H9 (cell line): ENCODE measurements around the gene SPNS3. TPM values are rescaled to one million over a fixed set of nuclear protein-coding genes. Genes with fewer than 3 reads are reported as not detected.

Source experiments
- DNase-seq: peaks from one replicate; pipeline ENCODE4 v3.0.0-alpha.2; 2017
- H2AFZ ChIP-seq: one replicate; pipeline ENCODE4 v1.6.1; 2013; ENCODE audit warnings: mild to moderate bottlenecking, low read length, control low read depth, moderate library complexity
- H2AK5ac ChIP-seq: 2 replicates; pipeline ENCODE4 v1.6.1; 2013; ENCODE audit warnings: low read length, control low read depth, mixed read lengths; ENCODE audit not compliant: insufficient read length
- H2BK120ac ChIP-seq: one replicate; pipeline ENCODE4 v1.6.1; 2013; ENCODE audit warnings: low read depth, mild to moderate bottlenecking, low read length, control low read depth, inconsistent platforms; ENCODE audit not compliant: poor library complexity, severe bottlenecking
- H2BK12ac ChIP-seq: 2 replicates; pipeline ENCODE4 v1.6.1; 2013; ENCODE audit warnings: low read length, control low read depth, mixed read lengths, low read depth; ENCODE audit not compliant: insufficient read length
- H2BK15ac ChIP-seq: 2 replicates; pipeline ENCODE4 v1.6.1; 2013; ENCODE audit warnings: low read depth, low read length, control low read depth
- H2BK20ac ChIP-seq: one replicate; pipeline ENCODE4 v1.6.1; 2013; ENCODE audit warnings: low read depth, mild to moderate bottlenecking, low read length, control low read depth, inconsistent platforms; ENCODE audit not compliant: poor library complexity, severe bottlenecking
- H2BK5ac ChIP-seq: 2 replicates; pipeline ENCODE4 v1.6.1; 2013; ENCODE audit warnings: low read length, control low read depth, mixed read lengths; ENCODE audit not compliant: insufficient read length
- H3K14ac ChIP-seq: 2 replicates; pipeline ENCODE4 v1.6.1; 2013; ENCODE audit warnings: low read length, control low read depth; ENCODE audit not compliant: insufficient read depth
- H3K18ac ChIP-seq: 2 replicates; pipeline ENCODE4 v1.6.1; 2013; ENCODE audit warnings: low read depth, mild to moderate bottlenecking, mixed read lengths, low read length, control low read depth; ENCODE audit not compliant: insufficient read length
- H3K23ac ChIP-seq: 2 replicates; pipeline ENCODE4 v1.6.1; 2013; ENCODE audit warnings: low read length, control low read depth, mixed read lengths, low read depth; ENCODE audit not compliant: insufficient read length
- H3K23me2 ChIP-seq: 2 replicates; pipeline ENCODE4 v1.6.1; 2013; ENCODE audit warnings: low read depth, mild to moderate bottlenecking, mixed read lengths, low read length, control low read depth; ENCODE audit not compliant: insufficient read length, poor library complexity, severe bottlenecking
- H3K27ac ChIP-seq: 2 replicates; pipeline ENCODE4 v1.5.1; 2013; ENCODE audit warnings: low read length, control low read depth, mixed read lengths, low read depth; ENCODE audit not compliant: insufficient read length
- H3K27me3 ChIP-seq: 2 replicates; pipeline ENCODE4 v1.6.1; 2013; ENCODE audit warnings: low read length, control low read depth, inconsistent platforms; ENCODE audit not compliant: insufficient read depth
- H3K4ac ChIP-seq: 2 replicates; pipeline ENCODE4 v1.6.1; 2013; ENCODE audit warnings: low read depth, mild to moderate bottlenecking, control low read depth, inconsistent platforms, low read length, moderate library complexity
- H3K4me1 ChIP-seq: 2 replicates; pipeline ENCODE4 v1.6.1; 2013; ENCODE audit warnings: low read length, control low read depth, inconsistent platforms; ENCODE audit not compliant: insufficient read depth
- H3K4me2 ChIP-seq: 2 replicates; pipeline ENCODE4 v1.6.1; 2013; ENCODE audit warnings: low read length, control low read depth, mixed read lengths; ENCODE audit not compliant: insufficient read length, insufficient read depth
- H3K56ac ChIP-seq: 2 replicates; pipeline ENCODE4 v1.6.1; 2013; ENCODE audit warnings: low read depth, mild to moderate bottlenecking, mixed read lengths, low read length, control low read depth; ENCODE audit not compliant: insufficient read length
- H3K79me1 ChIP-seq: 2 replicates; pipeline ENCODE4 v1.6.1; 2013; ENCODE audit warnings: low read depth, mild to moderate bottlenecking, moderate library complexity, low read length, control low read depth, inconsistent platforms; ENCODE audit not compliant: insufficient read depth, poor library complexity, severe bottlenecking
- H3K79me2 ChIP-seq: 2 replicates; pipeline ENCODE4 v1.6.1; 2013; ENCODE audit warnings: low read length, control low read depth, inconsistent platforms; ENCODE audit not compliant: insufficient read depth
- H3K9ac ChIP-seq: 2 replicates; pipeline ENCODE4 v1.6.1; 2013; ENCODE audit warnings: low read length, control low read depth, mixed read lengths; ENCODE audit not compliant: insufficient read length; ENCODE audit errors: extremely low read depth
- H3K9me3 ChIP-seq: one replicate; pipeline ENCODE4 v1.6.1; 2013; ENCODE audit warnings: low read depth, low read length, inconsistent platforms; ENCODE audit not compliant: control insufficient read depth
- H3T11ph ChIP-seq: one replicate; pipeline ENCODE4 v1.6.1; 2013; ENCODE audit warnings: mild to moderate bottlenecking, low read length, control low read depth, inconsistent platforms
- H4K20me1 ChIP-seq: one replicate; pipeline ENCODE4 v1.6.1; 2013; ENCODE audit not compliant: control insufficient read depth, insufficient read length, insufficient read depth
- H4K5ac ChIP-seq: 2 replicates; pipeline ENCODE4 v1.6.1; 2013; ENCODE audit warnings: low read depth, mild to moderate bottlenecking, mixed read lengths, low read length, control low read depth; ENCODE audit not compliant: insufficient read length
- H4K8ac ChIP-seq: replicated peaks from 2 replicates; pipeline ENCODE4 v1.6.1; 2013; ENCODE audit warnings: low read length, control low read depth, mixed read lengths, low read depth; ENCODE audit not compliant: insufficient read length
- H4K91ac ChIP-seq: 2 replicates; pipeline ENCODE4 v1.6.1; 2013; ENCODE audit warnings: low read depth, mild to moderate bottlenecking, moderate library complexity, mixed read lengths, low read length, control low read depth; ENCODE audit not compliant: insufficient read length
- H3K27ac Mint-ChIP-seq, 3 experiments: 2 replicates in 2 of 3; 3 replicates in 1 of 3; pipeline ENCODE4 v1.8.0; 2020 to 2021; ENCODE audit warnings: mixed read lengths in 3 of 3, mild to moderate bottlenecking in 1 of 3, moderate library complexity in 1 of 3
- H3K27me3 Mint-ChIP-seq: 2 replicates; pipeline ENCODE4 v1.8.0; 2021; ENCODE audit warnings: low read depth, mild to moderate bottlenecking, moderate library complexity, mixed read lengths
- H3K36me3 Mint-ChIP-seq, 3 experiments: 2 replicates in 2 of 3; 3 replicates in 1 of 3; pipeline ENCODE4 v1.8.0; 2020 to 2021; ENCODE audit warnings: low read depth in 3 of 3, mixed read lengths in 3 of 3; ENCODE audit not compliant: insufficient read depth in 1 of 3
- H3K4me1 Mint-ChIP-seq, 2 experiments: 2 replicates each; pipeline ENCODE4 v1.8.0; 2020; ENCODE audit warnings: mixed read lengths in 2 of 2
- H3K4me3 Mint-ChIP-seq, 2 experiments: 2 replicates in 1 of 2; 3 replicates in 1 of 2; pipeline ENCODE4 v1.8.0; 2020 to 2021; ENCODE audit warnings: mild to moderate bottlenecking in 2 of 2, mixed read lengths in 2 of 2, moderate library complexity in 1 of 2
- H3K9me3 Mint-ChIP-seq, 2 experiments: 2 replicates in 1 of 2; 3 replicates in 1 of 2; pipeline ENCODE4 v1.8.0; 2020; ENCODE audit warnings: mild to moderate bottlenecking in 2 of 2, mixed read lengths in 2 of 2, moderate library complexity in 1 of 2
- CTCF ChIP-seq: fragments of 200-600 bp; sonication (generic); conservative IDR thresholded peaks from 3 replicates; pipeline ENCODE4 v1.8.0; 2021; ENCODE audit warnings: antibody characterized with exemption, mild to moderate bottlenecking
- WGBS: extraction: QIAGEN DNeasy Blood & Tissue Kit; methylation state at CpG from one replicate; pipeline ENCODE4 v1.1.7; 2013; ENCODE audit warnings: missing lambda C conversion rate, low lambda C conversion rate, mixed read lengths; ENCODE audit not compliant: insufficient read length; ENCODE audit errors: extremely low coverage; 5-methylcytosine and 5-hydroxymethylcytosine counted together
- total RNA-seq: library from RNA; stranded (reverse); gene quantifications from 2 replicates; pipeline ENCODE4 v1.2.1, GENCODE V29; 2021

Gene SPNS3
- total RNA-seq, 1 experiment from 2014 or later, result not detected

DNA sequence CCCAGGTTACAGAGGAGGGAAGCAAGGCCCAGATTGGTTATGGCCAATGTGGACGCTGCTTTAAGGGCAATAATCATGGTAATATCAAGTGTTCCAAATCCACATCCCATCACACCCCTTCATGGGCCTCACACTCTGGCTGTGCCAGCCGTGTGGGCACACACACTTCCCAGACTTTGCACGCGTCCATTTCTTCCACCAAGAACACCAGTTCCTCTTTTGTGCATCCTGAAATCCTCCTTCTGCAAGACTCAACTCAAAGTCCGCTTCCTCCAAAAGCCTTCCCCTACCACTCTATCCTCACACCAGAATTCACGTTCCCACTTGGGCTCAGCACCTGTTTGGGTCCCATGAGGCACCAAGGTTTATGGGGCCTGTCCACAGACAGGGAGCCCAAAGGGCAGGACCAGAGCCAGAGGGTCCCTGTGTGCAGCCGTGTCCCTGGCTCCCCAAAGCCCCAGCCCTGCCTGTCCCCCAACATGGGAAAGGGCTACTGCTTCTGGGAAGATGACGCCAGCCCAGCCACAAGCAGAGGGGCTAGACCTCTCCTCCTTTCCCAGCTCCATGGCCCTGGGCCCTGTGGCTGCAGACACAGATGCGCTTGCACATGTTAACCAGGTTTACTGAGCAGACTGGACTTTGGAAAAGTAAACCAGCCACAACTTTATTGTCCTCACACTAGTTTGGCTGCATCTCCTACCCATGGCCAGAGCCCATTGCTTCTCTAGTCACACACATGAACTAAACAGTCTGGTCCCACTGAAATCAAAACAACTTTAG, 20.3 kb downstream of the SPNS3 start:
- no peaks in the 10 kb centered on the region for H3K4me1 ChIP-seq
- H3K36me3 Mint-ChIP-seq, result no peaks in the 10 kb centered on the region
- H2AFZ ChIP-seq, result no peak overlapping the region
- H3T11ph ChIP-seq, result no peak overlapping the region
- H2BK12ac ChIP-seq, result no peak overlapping the region
- no peak overlapping the region for H3K56ac ChIP-seq
- no peak overlapping the region for H4K91ac ChIP-seq
- H2BK15ac ChIP-seq, result no peak overlapping the region
- no peaks in the 10 kb centered on the region for H4K20me1 ChIP-seq
- no peak overlapping the region for H3K9ac ChIP-seq
- no peak overlapping the region for H2BK20ac ChIP-seq
- H3K4me2 ChIP-seq, result no peak overlapping the region
- H2AK5ac ChIP-seq, result no peak overlapping the region
- H3K18ac ChIP-seq, result no peak overlapping the region
- no peak overlapping the region for H4K8ac ChIP-seq
- no peaks in the 10 kb centered on the region; a peak in 1 of 4 replicates for H3K4me1 Mint-ChIP-seq
- H3K14ac ChIP-seq, result no peak overlapping the region
- H3K4ac ChIP-seq, result no peak overlapping the region
- no peak overlapping the region for H2BK5ac ChIP-seq
- H3K23ac ChIP-seq, result no peak overlapping the region
- no peaks in the 10 kb centered on the region for H3K23me2 ChIP-seq
- H3K9me3 ChIP-seq, result no peaks in the 10 kb centered on the region
- no peak for TF ChIP-seq CTCF
- peaks cover 19% of the 10 kb centered on the region for H3K27me3 Mint-ChIP-seq
- no peak for DNase-seq
- no peak overlapping the region for H3K27ac ChIP-seq
- H3K27me3 ChIP-seq, result no peaks in the 10 kb centered on the region
- no peaks in the 10 kb centered on the region for H3K79me2 ChIP-seq
- no peaks in the 10 kb centered on the region for H3K79me1 ChIP-seq
- no peak overlapping the region for H3K4me3 Mint-ChIP-seq
- peak overlapping the region in 2 of 3 experiments; percentile 9 to 17; a peak in 2 of 7 replicates for H3K27ac Mint-ChIP-seq
- H4K5ac ChIP-seq, result no peak overlapping the region
- no peaks in the 10 kb centered on the region for H3K9me3 Mint-ChIP-seq
- no CpG with 5 or more reads among the region's 9 CpGs for WGBS
- H2BK120ac ChIP-seq, result no peak overlapping the region
